Measurements from ENCODE around the gene OPA1. TPM values are rescaled to one million over a fixed set of nuclear protein-coding genes. Genes with fewer than 3 reads are reported as not detected.

OPA1 gene
- total and polyA plus RNA-seq, 2 of the 4 experiments (the other 2 are of a cell fraction), result 17.8 to 73.7 TPM

- DNase-seq, result no peak
- Histone ChIP-seq H2AK9ac (replicated peaks; ENCODE audit: low read depth, low read length, poor library complexity) (no peak overlapping the region), H3K79me1 (ENCODE audit: low read depth in 1 of 2, low read length in 2 of 2) (no peaks in the 10 kb centered on the region), H4K91ac (ENCODE audit: insufficient read depth, low read depth, low read length) (no peak overlapping the region), H2BK20ac (ENCODE audit: low read depth, low read length) (no peak overlapping the region), H3K27me3 (ENCODE audit: control insufficient read depth, insufficient read depth, low read length) (no peaks in the 10 kb centered on the region), H2AFZ (replicated peaks; ENCODE audit: low read length, poor library complexity) (no peak overlapping the region), H2AK5ac (ENCODE audit: low read depth, low read length) (no peak overlapping the region), H3K18ac (ENCODE audit: low read depth, low read length) (no peak overlapping the region), H2BK5ac (ENCODE audit: low read depth, low read length, poor library complexity, severe bottlenecking) (no peak overlapping the region), H2BK15ac (ENCODE audit: low read depth, low read length) (no peak overlapping the region), H3K9ac (ENCODE audit: low read depth, low read length) (no peak overlapping the region), H3K4me2 (ENCODE audit: low read depth, low read length) (no peak overlapping the region), H3K56ac (ENCODE audit: extremely low read depth, insufficient read depth, low read length) (no peak overlapping the region), H4K20me1 (ENCODE audit: insufficient read depth, low read length) (no peaks in the 10 kb centered on the region), H4K8ac (ENCODE audit: low read depth in 2 of 2, low read length in 2 of 2) (no peak overlapping the region), H3K9me1 (ENCODE audit: insufficient read depth, low read length) (no peaks in the 10 kb centered on the region), H3K14ac (replicated peaks; ENCODE audit: low read depth, low read length) (no peak overlapping the region), H3K4me3 (ENCODE audit: insufficient read depth, low read depth, low read length) (no peak overlapping the region), H3K27ac (ENCODE audit: insufficient read depth, low read length) (no peak overlapping the region), H3K23ac (ENCODE audit: low read depth, low read length) (no peak overlapping the region), H4K5ac (ENCODE audit: low read depth, low read length) (no peak overlapping the region), H3K9me3 (ENCODE audit: control insufficient read depth, insufficient read depth, low read length) (no peaks in the 10 kb centered on the region), H3K4ac (ENCODE audit: low read depth, low read length) (no peak overlapping the region), H3K36me3 (ENCODE audit: control insufficient read depth, insufficient read depth, low read length) (no peaks in the 10 kb centered on the region), H3K4me1 (ENCODE audit: control insufficient read depth, insufficient read depth, low read length) (no peaks in the 10 kb centered on the region), H2BK120ac (ENCODE audit: low read depth, low read length) (no peak overlapping the region)
- in situ Hi-C loops (cut with MboI; ENCODE audit: low sequenced_read_pairs), result no loop called here
- dilution Hi-C loops (cut with HindIII; ENCODE audit: low sequenced_read_pairs, unreplicated experiment), result no loop called here
- ChIA-PET POLR2A (ENCODE audit: unreplicated experiment) (no interaction called here), CTCF (interaction anchor here (0.5 kb wide), 1 partner anchor 1062 kb away, joined by 3 read pairs; no protein-coding TSS in a partner anchor)
- intact Hi-C loops (cut with micrococcal nuclease), result no loop called here
- ATAC-seq (ENCODE audit: low read depth), result no peak
- BruUV-seq (replicated peaks), result no TSS peak
- WGBS, 2 experiments (ENCODE audit: extremely low coverage in 2 of 2, insufficient read length in 1 of 2), result no CpG with 5 or more reads among the region's 1 CpG
- TF ChIP-seq ELK1 (IDR thresholded peaks at IDR 0.05; ENCODE audit: borderline replicate concordance, low read depth, low read length) (no peak), FOS (IDR thresholded peaks at IDR 0.05; ENCODE audit: low read depth, low read length) (no peak)
Observed at GRCh38 chr3:193544289-193544688, 48.7 kb upstream of the OPA1 start.
